ENCODE data around the gene LRRC8E.
A peak's percentile ranks its signal among the peaks of the same experiment; 100 is the strongest.

The LRRC8E gene

GRCh38 chr19:7888145-7888825, at the start of gene LRRC8E:
Gene LRRC8E, plus strand, starts transcription at chr19:7888510. Its CDS starts 7,094 bp downstream, at chr19:7895604.
- no peak for DNase-seq

- no peak for DNase-seq
Measured at GRCh38 chr19:7839476-7839875, 48.8 kb upstream of the LRRC8E start.

- DNase-seq: no peak
Measured at GRCh38 chr19:7840629-7841028, 47.7 kb upstream of the LRRC8E start.

- no peak for DNase-seq
Measured at GRCh38 chr19:7841751-7842660, 46.3 kb upstream of the LRRC8E start.

- DNase-seq: no peak
Measured at GRCh38 chr19:7842661-7843294, 45.5 kb upstream of the LRRC8E start.

- DNase-seq: no peak
Measured at GRCh38 chr19:7843521-7843920, 44.8 kb upstream of the LRRC8E start.

- DNase-seq: no peak
Measured at GRCh38 chr19:7844405-7844804, 43.9 kb upstream of the LRRC8E start.

- DNase-seq: no peak
Measured at GRCh38 chr19:7844951-7845350, 43.4 kb upstream of the LRRC8E start.

- no peak for DNase-seq
Measured at GRCh38 chr19:7845390-7846154, 42.7 kb upstream of the LRRC8E start.

- no peak for DNase-seq
Measured at GRCh38 chr19:7846155-7846646, 42.1 kb upstream of the LRRC8E start.

- DNase-seq: no peak
Measured at GRCh38 chr19:7847664-7848063, 40.6 kb upstream of the LRRC8E start.

GRCh38 chr19:7848779-7849457, 39.4 kb upstream of the LRRC8E start:
- no peak for DNase-seq

- DNase-seq: no peak
Measured at GRCh38 chr19:7849631-7849999, 38.7 kb upstream of the LRRC8E start.

- no peak for DNase-seq
Measured at GRCh38 chr19:7850000-7850813, 38.1 kb upstream of the LRRC8E start.

- no peak for DNase-seq
Measured at GRCh38 chr19:7850945-7851622, 37.2 kb upstream of the LRRC8E start.

GRCh38 chr19:7851623-7852500, 36.4 kb upstream of the LRRC8E start:
- DNase-seq: no peak

GRCh38 chr19:7852851-7853769, 35.2 kb upstream of the LRRC8E start:
- DNase-seq: peak; percentile 11

GRCh38 chr19:7853770-7854128, 34.6 kb upstream of the LRRC8E start:
- DNase-seq: no peak
